Neuron (in vitro differentiated cells): ENCODE results near the gene ASXL3.

Experiments used
- H2AFZ ChIP-seq: one replicate; pipeline ENCODE4 v1.6.1; 2013; ENCODE audit warnings: low read depth, mild to moderate bottlenecking, inconsistent platforms, low read length, moderate library complexity
- H3K27me3 ChIP-seq: one replicate; pipeline ENCODE4 v1.6.1; 2013; ENCODE audit warnings: low read length; ENCODE audit not compliant: insufficient read depth
- H3K36me3 ChIP-seq: one replicate; pipeline ENCODE4 v1.6.1; 2013; ENCODE audit warnings: low read length; ENCODE audit not compliant: insufficient read depth
- H3K4me1 ChIP-seq: one replicate; pipeline ENCODE4 v1.6.1; 2013; ENCODE audit warnings: low read length; ENCODE audit not compliant: insufficient read depth
- H3K4me3 ChIP-seq: 2 replicates; pipeline ENCODE4 v1.5.1; 2013; ENCODE audit warnings: mild to moderate bottlenecking, low read length, moderate library complexity
- H3K9me3 ChIP-seq: one replicate; pipeline ENCODE4 v1.6.1; 2013; ENCODE audit warnings: low read length

ASXL3 gene

DNA sequence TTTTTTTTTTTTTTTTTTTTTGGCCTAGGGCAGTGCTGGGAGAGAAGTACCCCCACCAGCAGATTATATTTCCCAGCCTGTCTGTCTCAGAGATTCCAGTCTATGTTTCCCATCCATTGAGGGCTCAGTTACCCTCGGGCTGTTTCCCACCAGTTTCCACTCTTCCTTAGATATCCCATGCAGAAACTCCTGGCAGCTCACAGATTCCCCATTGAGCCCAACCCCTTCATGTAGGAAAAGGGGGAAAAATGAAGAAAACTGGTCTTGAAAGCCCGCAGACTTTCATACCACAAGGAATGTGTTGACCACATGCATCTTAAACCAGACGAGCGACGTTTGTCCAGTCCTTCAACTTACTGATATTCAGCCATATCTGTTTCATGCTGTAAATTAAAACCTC, 15.2 kb downstream of the ASXL3 start:
- Histone ChIP-seq H2AFZ (no peak overlapping the region), H3K4me3 (no peak overlapping the region), H3K9me3 (no peaks in the 10 kb centered on the region), H3K4me1 (no peaks in the 10 kb centered on the region), H3K36me3 (no peaks in the 10 kb centered on the region), H3K27me3 (no peaks in the 10 kb centered on the region)

DNA sequence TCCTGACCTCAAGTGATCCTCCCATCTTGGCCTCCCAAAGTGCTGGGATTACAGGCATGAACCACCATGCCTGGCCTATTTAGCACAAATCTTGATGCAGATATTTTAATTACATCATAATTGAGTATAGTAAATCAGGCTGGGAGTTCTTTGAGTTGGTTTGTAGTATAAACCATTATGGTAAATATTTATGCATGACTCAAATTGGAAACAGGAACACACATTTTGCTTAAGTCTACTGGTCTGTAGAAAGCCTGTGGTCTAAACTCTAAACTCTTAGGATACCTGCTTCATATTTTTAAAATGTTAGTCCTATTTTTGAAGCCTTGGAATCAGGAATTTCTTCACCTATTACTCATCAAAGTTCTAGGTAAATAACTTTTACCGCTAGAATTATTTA, 16.8 kb downstream of the ASXL3 start:
- Histone ChIP-seq H2AFZ (no peak overlapping the region), H3K36me3 (no peaks in the 10 kb centered on the region), H3K4me1 (no peaks in the 10 kb centered on the region), H3K27me3 (no peaks in the 10 kb centered on the region), H3K4me3 (no peak overlapping the region), H3K9me3 (no peaks in the 10 kb centered on the region)

DNA sequence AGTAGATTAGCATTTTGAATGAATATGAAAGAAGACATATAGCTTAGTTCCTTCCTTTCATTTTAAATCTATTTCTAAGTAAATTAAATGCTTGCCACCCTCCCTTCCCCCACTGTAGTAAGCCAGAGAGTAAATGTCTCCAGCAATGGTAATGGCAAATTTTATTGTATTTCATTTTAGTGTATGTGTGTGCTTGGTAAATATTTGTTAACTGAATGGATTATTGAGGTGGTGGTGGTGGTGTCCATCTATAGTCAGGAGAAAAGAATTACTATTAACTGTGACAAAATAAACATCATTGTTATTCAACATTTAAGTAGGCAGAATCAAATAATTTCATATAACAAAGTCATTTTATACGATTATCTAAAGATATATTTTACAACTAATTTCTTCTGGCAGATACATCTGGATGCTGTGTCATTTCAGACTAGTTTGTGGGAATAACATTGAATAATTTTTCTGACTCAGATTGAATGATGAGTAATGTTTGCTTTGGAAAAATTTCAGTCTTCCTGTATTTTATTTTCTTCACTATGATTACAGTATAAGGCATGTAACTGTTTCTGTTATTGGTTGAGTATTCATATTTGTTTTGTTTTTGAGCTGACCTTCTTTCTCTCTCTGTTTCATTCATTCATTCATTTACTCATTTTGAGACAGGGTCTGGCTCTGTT, 18.3 kb downstream of the ASXL3 start:
- Histone ChIP-seq H3K9me3 (no peaks in the 10 kb centered on the region), H3K4me3 (no peak overlapping the region), H2AFZ (no peak overlapping the region), H3K36me3 (no peaks in the 10 kb centered on the region), H3K27me3 (no peaks in the 10 kb centered on the region), H3K4me1 (peaks cover 4% of the 10 kb centered on the region)

DNA sequence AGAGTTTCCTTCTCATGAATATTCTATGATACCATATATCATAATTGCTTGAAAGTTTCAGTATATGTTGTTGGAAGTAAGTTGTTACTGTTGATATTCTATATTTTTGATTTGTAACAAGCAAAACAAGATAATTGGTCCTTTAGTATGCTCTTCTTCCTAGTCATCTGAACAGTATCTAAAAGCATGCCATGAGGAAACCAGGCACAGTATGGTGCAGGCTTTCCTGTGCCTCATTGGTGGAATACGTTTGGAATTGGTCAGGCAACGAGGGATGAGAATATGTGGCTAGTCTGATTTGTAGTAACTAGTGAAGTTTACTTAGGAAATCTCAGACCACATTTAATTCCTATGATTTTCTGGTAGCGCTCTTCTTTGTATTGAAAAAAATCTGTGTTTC, 22.8 kb downstream of the ASXL3 start:
- Histone ChIP-seq H3K4me3 (no peak overlapping the region), H3K9me3 (no peaks in the 10 kb centered on the region), H3K27me3 (no peaks in the 10 kb centered on the region), H3K4me1 (peaks cover 4% of the 10 kb centered on the region), H2AFZ (no peak overlapping the region), H3K36me3 (no peaks in the 10 kb centered on the region)

DNA sequence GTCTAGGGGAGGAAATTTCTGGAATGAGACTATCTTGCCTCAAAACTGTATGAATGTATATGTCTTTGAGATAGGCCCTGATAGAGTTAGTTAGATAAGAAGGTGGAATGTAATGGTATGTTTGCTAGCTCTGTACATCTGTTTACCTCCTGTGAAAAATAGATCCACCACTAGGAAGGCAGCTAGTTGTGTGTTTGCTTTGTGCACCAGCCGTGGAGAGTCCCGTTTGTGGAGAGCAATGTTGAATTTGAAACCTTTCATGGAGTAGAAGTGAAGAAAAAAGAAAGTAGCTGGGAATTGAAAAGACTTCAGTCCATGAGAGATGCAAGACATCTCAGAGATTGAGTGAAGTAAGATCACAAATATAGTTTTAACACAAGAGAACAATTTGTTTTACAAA, 25.4 kb downstream of the ASXL3 start:
- Histone ChIP-seq H3K27me3 (no peaks in the 10 kb centered on the region), H2AFZ (no peak overlapping the region), H3K9me3 (no peaks in the 10 kb centered on the region)

DNA sequence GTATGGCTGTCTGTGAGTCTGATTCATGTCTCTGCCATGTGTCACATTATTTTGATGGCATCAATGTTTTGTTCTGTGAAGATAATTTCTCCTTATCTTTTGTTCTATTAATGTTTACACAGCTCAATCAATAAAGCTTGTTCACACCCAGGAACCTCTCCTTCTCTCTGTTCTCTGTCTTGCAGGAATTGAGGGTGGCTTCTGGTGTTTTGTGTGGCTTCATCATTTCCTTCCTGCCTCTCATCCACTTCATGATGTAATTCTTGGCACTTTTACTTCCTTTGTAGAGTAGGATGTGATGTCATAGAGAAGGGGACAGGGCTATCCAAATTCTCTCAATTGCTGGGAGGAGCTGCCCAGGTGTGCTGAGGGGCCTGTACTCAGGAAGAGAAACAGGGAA, 27.2 kb downstream of the ASXL3 start:
- Histone ChIP-seq H3K4me1 (peaks cover 4% of the 10 kb centered on the region), H3K9me3 (no peaks in the 10 kb centered on the region)

More for the DNA sequence above, 25.4 kb downstream of the ASXL3 start:
- Histone ChIP-seq H3K4me1 (peaks cover 4% of the 10 kb centered on the region), H3K4me3 (no peak overlapping the region), H3K36me3 (peaks cover 8% of the 10 kb centered on the region)

DNA sequence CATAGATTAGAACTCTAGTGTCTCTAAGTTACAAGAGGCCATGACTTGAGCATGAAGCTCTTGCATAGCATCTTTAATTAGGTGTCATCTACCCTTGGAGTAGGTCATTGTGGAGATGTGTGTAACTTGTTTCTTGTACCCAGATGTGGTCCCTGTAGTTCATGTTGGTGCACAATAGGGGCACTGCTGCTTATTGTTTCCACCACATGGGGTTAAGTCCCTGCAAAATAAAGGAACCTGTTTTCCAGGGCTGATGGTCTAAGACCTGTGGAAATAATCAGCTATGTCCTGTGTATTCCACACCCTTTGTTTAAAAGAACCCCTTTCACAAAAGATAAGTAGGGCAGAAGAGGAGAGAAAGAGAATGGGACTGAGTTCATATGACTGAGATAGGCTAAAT, 28.6 kb downstream of the ASXL3 start:
- Histone ChIP-seq H3K27me3 (no peaks in the 10 kb centered on the region), H3K9me3 (no peaks in the 10 kb centered on the region), H2AFZ (no peak overlapping the region), H3K4me3 (no peak overlapping the region), H3K36me3 (peaks cover 20% of the 10 kb centered on the region), H3K4me1 (no peaks in the 10 kb centered on the region)

More for the DNA sequence above, 27.2 kb downstream of the ASXL3 start:
- Histone ChIP-seq H2AFZ (no peak overlapping the region), H3K36me3 (peaks cover 15% of the 10 kb centered on the region), H3K4me3 (no peak overlapping the region), H3K27me3 (no peaks in the 10 kb centered on the region)

DNA sequence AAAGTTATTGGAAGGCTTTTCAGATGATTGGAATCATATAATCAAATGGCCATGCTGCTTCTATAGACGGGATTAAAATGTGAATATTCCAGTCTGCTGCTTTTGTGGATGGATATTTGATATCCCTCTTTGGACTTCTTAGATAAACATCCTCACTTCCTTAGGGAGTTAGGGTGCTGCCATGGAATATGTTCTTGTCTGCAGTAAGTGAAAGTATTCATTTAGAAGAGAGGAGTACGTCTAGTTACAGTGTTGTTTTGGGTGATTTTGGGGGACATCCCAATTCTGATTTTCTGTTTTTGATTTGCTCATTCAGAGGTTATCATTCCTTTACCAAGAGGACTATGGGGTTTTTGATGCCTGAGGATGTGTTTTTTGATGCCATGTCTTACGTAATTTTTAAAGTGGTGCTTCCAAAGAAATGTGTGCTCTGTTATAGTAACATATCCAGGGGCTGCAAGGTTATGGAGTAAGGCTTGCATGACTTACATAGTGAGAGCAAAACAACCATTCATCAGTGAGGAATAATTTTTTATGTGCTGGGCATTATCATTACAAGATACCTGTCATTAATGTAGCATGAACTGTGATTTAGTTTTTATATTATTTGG, 33.6 kb downstream of the ASXL3 start:
- Histone ChIP-seq H3K9me3 (peaks cover 4% of the 10 kb centered on the region), H3K4me3 (no peak overlapping the region), H2AFZ (no peak overlapping the region), H3K36me3 (peaks cover 22% of the 10 kb centered on the region), H3K27me3 (no peaks in the 10 kb centered on the region), H3K4me1 (no peaks in the 10 kb centered on the region)

DNA sequence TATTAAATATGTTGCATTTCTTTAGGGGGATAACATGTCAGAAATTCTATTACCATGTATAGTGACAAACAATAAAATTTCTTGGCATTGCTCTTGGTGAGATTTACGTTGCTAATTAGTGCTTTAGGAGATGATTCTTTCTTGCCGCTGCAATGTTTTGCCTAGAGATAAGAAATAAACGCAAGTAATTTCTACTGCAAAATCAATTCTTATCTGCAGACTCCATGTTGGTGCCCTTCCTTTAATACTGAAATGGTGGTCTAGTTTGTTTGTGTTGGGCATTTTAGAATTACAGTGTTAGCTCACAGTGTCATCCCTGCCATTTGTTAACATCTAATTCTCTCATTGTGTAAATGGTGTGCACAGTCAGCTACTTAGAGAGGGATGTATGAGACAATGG, 34.6 kb downstream of the ASXL3 start:
- no peak overlapping the region for H3K4me3 ChIP-seq
- H3K4me1 ChIP-seq: no peaks in the 10 kb centered on the region
- no peaks in the 10 kb centered on the region for H3K27me3 ChIP-seq
- H3K9me3 ChIP-seq: peaks cover 5% of the 10 kb centered on the region
- peaks cover 19% of the 10 kb centered on the region for H3K36me3 ChIP-seq
- no peak overlapping the region for H2AFZ ChIP-seq

DNA sequence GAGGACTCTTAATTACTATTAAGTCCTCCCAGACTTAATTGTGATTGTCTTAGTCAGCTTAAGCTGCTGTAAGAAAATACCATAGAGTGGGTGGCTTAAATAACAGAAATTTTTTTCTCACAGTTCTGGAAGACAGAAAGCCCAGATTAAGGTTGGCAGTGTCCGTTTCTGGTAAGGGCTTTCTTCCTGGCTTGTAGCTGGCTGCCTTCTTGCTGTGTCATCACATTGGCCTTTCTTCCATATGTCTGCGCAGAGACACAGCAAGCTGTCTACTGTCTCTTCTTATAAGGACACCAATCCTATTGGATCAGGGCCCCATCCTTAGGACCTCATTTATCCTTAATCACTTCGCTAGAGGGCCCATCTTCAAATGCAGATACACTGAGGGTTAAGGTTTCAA, 38.5 kb downstream of the ASXL3 start:
- H3K4me1 ChIP-seq: no peaks in the 10 kb centered on the region
- no peaks in the 10 kb centered on the region for H3K27me3 ChIP-seq
- H2AFZ ChIP-seq: no peak overlapping the region
- H3K36me3 ChIP-seq: peaks cover 3% of the 10 kb centered on the region
- H3K9me3 ChIP-seq: peaks cover 5% of the 10 kb centered on the region
- no peak overlapping the region for H3K4me3 ChIP-seq

DNA sequence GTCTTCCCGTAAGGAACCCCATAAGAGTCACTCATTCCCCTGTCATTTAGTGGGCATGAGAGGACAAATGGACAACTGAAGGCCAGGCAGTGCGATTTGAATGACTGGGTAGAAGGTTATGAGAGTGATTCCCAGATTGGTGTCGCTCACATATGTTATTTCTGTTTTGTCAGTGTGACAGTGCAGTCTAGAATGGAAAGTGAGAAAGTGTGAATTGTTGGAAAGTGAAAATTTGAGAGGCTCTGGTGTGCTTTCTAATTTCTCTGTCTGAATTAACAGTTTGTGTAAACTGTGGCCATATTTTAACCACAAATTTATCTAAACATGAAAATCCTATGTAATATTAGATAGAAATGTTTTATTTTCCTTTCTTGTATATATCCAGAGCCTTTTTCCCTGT, 49.1 kb downstream of the ASXL3 start:
- Histone ChIP-seq H3K9me3 (no peaks in the 10 kb centered on the region), H3K4me1 (no peaks in the 10 kb centered on the region), H3K4me3 (no peak overlapping the region), H3K27me3 (no peaks in the 10 kb centered on the region), H3K36me3 (peaks cover 11% of the 10 kb centered on the region), H2AFZ (no peak overlapping the region)

DNA sequence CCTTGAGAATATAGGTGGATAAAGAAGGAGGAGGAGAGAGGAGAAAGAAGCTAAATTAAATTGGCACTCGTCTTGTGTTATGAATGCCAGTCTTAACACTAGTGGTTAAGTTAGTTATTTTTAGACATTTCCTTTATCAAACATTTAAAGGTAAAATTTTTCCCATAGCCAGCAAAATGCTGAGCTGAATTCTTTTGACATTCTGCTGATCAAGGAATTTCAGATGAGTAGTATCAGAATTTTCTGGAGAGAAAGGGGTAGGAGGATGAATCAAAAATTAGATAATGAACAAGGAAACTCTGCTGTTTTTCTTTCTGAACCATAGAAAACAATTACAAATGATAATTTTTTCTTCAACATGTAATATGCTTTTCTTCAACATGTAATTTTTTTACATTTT, 52.5 kb downstream of the ASXL3 start:
- Histone ChIP-seq H3K4me3 (no peak overlapping the region), H3K9me3 (no peaks in the 10 kb centered on the region), H3K4me1 (no peaks in the 10 kb centered on the region), H3K27me3 (no peaks in the 10 kb centered on the region), H3K36me3 (peaks cover 11% of the 10 kb centered on the region), H2AFZ (no peak overlapping the region)

DNA sequence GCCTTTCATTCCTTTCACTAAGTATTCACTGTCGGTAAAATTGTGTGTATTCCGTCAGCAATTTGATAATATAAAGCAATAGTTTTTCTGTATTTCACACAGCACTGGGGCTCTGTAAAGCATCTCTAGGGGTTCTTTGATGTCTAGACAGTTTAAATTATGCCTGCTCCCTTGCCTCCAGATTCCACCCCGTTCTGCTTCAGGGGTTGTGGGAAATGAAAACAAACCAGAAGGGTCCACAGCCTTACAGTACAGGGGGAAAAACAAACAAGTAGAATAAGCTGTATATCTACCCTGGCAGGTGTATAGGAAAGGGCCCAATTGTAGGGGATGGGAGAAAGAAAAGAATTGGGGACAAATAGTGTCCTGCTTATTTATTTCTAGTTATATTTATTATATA, 63.1 kb downstream of the ASXL3 start:
- Histone ChIP-seq H3K36me3 (peaks cover 2% of the 10 kb centered on the region), H3K4me1 (peaks cover 23% of the 10 kb centered on the region), H3K9me3 (no peaks in the 10 kb centered on the region), H2AFZ (no peak overlapping the region), H3K4me3 (no peak overlapping the region), H3K27me3 (no peaks in the 10 kb centered on the region)

DNA sequence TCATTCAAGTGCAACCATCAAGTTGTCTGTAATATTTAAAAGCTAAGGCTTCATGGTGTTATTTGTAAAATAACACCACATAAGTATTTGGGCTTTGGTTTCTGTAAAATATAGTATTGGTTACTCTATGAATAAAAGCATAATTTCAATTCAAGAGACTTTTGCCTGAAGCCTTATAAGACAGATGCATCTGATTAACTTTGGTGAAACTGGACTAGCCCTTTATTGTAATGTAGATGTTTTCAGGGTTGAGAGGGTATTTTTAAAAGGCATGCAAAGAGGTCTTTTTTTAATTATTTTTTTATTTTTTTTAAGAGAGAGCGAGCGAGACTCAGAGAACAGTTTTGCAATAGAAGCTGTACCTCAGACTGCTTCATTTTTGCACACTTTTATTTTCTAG, 66.5 kb downstream of the ASXL3 start:
- H3K27me3 ChIP-seq: no peaks in the 10 kb centered on the region
- H2AFZ ChIP-seq: no peak overlapping the region
- H3K36me3 ChIP-seq: no peaks in the 10 kb centered on the region
- H3K4me3 ChIP-seq: no peak overlapping the region
- no peaks in the 10 kb centered on the region for H3K9me3 ChIP-seq
- H3K4me1 ChIP-seq: peaks cover 23% of the 10 kb centered on the region
